Measurements from ENCODE around the gene GLT6D1.

Gene GLT6D1

DNA sequence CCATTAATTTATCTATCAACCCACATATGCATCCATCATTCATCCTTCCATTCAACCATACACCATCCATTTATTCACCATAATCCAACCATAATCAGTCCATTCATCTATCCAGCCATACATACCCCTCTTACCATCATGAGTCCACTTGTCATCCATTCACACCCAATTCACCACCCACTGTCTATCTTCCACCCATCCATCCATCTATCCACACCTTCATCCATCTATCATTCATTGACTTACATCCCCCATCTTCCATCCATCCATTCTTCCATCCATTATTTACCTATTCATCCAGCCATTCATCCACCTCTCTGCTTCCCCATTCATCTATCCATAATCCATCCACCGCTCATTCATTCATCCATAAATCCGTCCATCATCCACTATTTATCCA lies 60.0 kb downstream of the GLT6D1 start:
- Histone ChIP-seq H3K27me3 (ENCODE audit: control insufficient read depth, insufficient read depth, low read length) (no peaks in the 10 kb centered on the region), H3K4me2 (ENCODE audit: low read length) (no peak overlapping the region), H3K36me3 (ENCODE audit: control insufficient read depth, insufficient read depth, low read length) (no peaks in the 10 kb centered on the region), H3K9me3 (ENCODE audit: control insufficient read depth, low read length) (no peaks in the 10 kb centered on the region), H2AFZ (no peak overlapping the region), H3K27ac (no peak overlapping the region), H3K4me1 (no peaks in the 10 kb centered on the region), H3K9ac (no peak overlapping the region), H3K4me3 (ENCODE audit: low read depth, low read length) (no peak overlapping the region), H3K79me2 (no peaks in the 10 kb centered on the region)
- TF ChIP-seq, protein P1, sequence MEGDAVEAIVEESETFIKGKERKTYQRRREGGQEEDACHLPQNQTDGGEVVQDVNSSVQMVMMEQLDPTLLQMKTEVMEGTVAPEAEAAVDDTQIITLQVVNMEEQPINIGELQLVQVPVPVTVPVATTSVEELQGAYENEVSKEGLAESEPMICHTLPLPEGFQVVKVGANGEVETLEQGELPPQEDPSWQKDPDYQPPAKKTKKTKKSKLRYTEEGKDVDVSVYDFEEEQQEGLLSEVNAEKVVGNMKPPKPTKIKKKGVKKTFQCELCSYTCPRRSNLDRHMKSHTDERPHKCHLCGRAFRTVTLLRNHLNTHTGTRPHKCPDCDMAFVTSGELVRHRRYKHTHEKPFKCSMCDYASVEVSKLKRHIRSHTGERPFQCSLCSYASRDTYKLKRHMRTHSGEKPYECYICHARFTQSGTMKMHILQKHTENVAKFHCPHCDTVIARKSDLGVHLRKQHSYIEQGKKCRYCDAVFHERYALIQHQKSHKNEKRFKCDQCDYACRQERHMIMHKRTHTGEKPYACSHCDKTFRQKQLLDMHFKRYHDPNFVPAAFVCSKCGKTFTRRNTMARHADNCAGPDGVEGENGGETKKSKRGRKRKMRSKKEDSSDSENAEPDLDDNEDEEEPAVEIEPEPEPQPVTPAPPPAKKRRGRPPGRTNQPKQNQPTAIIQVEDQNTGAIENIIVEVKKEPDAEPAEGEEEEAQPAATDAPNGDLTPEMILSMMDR (IDR thresholded peaks at IDR 0.05) = no peak

DNA sequence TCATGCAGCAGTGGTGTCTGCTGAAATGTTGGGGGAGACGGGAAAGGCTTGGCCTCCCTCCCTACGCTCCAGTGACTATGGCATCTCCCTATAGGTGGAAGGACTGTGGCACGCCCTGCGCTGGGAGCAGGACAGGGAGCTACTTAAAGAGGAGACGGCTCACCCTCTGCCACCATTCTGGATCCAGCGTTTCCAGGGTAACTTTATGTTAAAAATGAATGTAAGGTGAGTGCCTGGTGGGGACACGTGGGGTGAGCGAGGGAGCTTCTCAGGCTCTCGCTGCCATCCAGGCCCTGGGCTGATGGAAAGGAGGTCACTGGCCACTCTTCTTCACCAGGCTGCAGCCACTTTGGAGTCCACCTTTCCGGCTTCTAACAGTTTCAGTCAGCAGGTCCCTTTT lies 62.1 kb downstream of the GLT6D1 start:
- Histone ChIP-seq H3K27me3 (ENCODE audit: control insufficient read depth, insufficient read depth, low read length) (no peaks in the 10 kb centered on the region), H3K27ac (no peak overlapping the region), H3K4me2 (ENCODE audit: low read length) (no peak overlapping the region), H3K9ac (no peak overlapping the region), H3K79me2 (no peaks in the 10 kb centered on the region), H3K36me3 (ENCODE audit: control insufficient read depth, insufficient read depth, low read length) (no peaks in the 10 kb centered on the region), H2AFZ (no peak overlapping the region), H3K4me3 (ENCODE audit: low read depth, low read length) (no peak overlapping the region), H3K4me1 (no peaks in the 10 kb centered on the region), H3K9me3 (ENCODE audit: control insufficient read depth, low read length) (no peaks in the 10 kb centered on the region)
- TF ChIP-seq, protein P1 (IDR thresholded peaks at IDR 0.05) = no peak

DNA sequence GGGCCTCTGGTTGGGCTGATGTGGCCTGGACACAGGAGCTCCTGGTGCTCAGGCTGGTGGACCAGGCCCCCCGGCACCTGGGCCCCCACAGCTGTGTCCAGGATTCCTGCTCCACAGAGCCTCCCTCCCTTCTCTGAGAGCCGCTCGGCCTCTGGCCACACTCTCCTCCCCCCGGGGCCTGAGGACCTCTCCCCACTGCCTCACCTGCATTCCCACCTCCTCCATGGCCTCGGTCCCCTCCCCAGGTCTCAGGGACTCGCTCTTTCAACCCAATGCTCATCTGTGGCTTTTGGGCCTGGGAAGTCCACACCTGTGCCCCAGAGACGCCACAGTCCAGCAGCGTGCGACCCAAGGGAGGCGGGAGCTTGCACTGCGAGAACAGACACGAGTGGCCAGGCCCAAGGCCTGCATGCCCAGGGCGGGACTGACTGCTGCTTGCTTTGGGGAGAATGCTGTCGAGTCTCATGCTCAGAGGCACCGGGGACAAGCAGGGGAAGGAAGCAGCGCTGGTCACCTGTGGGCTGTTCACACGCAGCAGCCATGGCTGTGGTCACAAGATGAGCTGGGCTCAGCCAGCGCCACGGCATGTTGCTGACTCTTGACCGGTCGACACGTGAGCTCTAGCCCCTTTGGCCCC lies 63.2 kb downstream of the GLT6D1 start:
- Histone ChIP-seq H3K9ac (no peak overlapping the region), H3K27ac (no peak overlapping the region), H3K9me3 (ENCODE audit: control insufficient read depth, low read length) (no peaks in the 10 kb centered on the region), H2AFZ (no peak overlapping the region), H3K4me3 (ENCODE audit: low read depth, low read length) (no peak overlapping the region), H3K4me2 (ENCODE audit: low read length) (no peak overlapping the region), H3K27me3 (ENCODE audit: control insufficient read depth, insufficient read depth, low read length) (no peaks in the 10 kb centered on the region), H3K4me1 (no peaks in the 10 kb centered on the region), H3K79me2 (no peaks in the 10 kb centered on the region), H3K36me3 (ENCODE audit: control insufficient read depth, insufficient read depth, low read length) (no peaks in the 10 kb centered on the region)
- TF ChIP-seq, protein P1 (IDR thresholded peaks at IDR 0.05) = no peak

DNA sequence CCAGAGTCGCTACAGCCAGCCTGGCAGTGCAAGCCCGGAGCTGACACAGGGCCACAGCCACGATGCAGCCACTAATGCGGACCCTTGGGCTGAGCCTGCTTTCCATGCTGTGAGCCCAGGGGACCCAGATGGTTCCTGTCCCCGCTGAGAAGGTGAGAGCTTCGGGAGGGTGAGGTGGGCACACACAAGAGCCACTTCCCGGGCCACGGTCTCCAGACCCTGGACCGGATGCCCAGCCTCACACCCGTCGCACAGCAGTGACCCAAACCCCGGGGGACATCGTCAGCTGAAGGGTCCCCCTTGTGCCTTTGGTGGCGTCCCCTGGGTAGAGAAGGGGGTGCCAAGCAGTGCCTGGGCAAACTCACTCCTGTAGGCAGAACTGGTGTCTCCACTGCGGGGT lies 64.4 kb downstream of the GLT6D1 start:
- TF ChIP-seq, protein P1 (IDR thresholded peaks at IDR 0.05) = no peak
- Histone ChIP-seq H3K79me2 (no peaks in the 10 kb centered on the region), H2AFZ (no peak overlapping the region), H3K4me3 (ENCODE audit: low read depth, low read length) (no peak overlapping the region), H3K9me3 (ENCODE audit: control insufficient read depth, low read length) (no peaks in the 10 kb centered on the region), H3K27me3 (ENCODE audit: control insufficient read depth, insufficient read depth, low read length) (no peaks in the 10 kb centered on the region), H3K4me1 (no peaks in the 10 kb centered on the region), H3K27ac (no peak overlapping the region), H3K9ac (no peak overlapping the region), H3K36me3 (ENCODE audit: control insufficient read depth, insufficient read depth, low read length) (no peaks in the 10 kb centered on the region), H3K4me2 (ENCODE audit: low read length) (no peak overlapping the region)

DNA sequence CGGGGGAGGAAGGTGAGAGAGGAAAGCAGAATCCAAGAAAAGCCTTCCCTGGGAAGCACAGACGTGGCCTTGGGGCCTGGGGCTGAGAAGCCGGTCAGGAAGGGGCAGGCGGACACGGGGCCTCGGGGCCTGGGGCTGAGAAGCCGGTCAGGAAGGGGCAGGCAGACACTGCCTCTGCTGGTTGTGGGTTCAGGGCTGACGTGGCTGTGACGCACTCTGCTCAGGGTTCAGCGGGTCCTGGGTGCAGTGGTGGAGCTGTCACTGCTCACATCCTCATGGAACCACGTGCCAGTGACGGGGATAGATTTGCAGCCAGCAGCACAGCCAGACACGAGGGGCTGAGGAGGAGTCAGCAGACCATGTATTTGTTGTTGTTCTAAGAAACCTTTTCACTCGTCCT lies 65.0 kb downstream of the GLT6D1 start:
- H3K4me2 ChIP-seq (ENCODE audit: low read length) = no peak overlapping the region
- H3K27ac ChIP-seq = no peak overlapping the region
- no peaks in the 10 kb centered on the region for H3K9me3 ChIP-seq (ENCODE audit: control insufficient read depth, low read length)
- H3K4me3 ChIP-seq (ENCODE audit: low read depth, low read length) = no peak overlapping the region
- TF ChIP-seq, protein P1 (IDR thresholded peaks at IDR 0.05) = no peak
- no peaks in the 10 kb centered on the region for H3K79me2 ChIP-seq
- no peak overlapping the region for H2AFZ ChIP-seq
- no peaks in the 10 kb centered on the region for H3K27me3 ChIP-seq (ENCODE audit: control insufficient read depth, insufficient read depth, low read length)
- no peak overlapping the region for H3K9ac ChIP-seq
- no peaks in the 10 kb centered on the region for H3K4me1 ChIP-seq
- no peaks in the 10 kb centered on the region for H3K36me3 ChIP-seq (ENCODE audit: control insufficient read depth, insufficient read depth, low read length)
